Renal cortical epithelial cell (primary cell): Measurements from ENCODE around the gene GRK2. TPM values are rescaled to one million over a fixed set of nuclear protein-coding genes. Genes with fewer than 3 reads are reported as not detected.

Experiments used
- DNase-seq: peaks from one replicate; pipeline ENCODE4 v3.0.0-alpha.2; 2011; ENCODE audit warnings: low read depth
- total RNA-seq: library from RNA; depleted of rRNA; stranded (reverse); fragments of >200 nt; gene quantifications from 2 replicates; pipeline ENCODE4 v1.2.3, GENCODE V29; 2014

Gene GRK2
- total RNA-seq, 1 donor from 2014 or later = 71.8 TPM

GRCh38 chr11:67282155-67282875 lies 16.0 kb downstream of the GRK2 start:
- no peak for DNase-seq

DNA sequence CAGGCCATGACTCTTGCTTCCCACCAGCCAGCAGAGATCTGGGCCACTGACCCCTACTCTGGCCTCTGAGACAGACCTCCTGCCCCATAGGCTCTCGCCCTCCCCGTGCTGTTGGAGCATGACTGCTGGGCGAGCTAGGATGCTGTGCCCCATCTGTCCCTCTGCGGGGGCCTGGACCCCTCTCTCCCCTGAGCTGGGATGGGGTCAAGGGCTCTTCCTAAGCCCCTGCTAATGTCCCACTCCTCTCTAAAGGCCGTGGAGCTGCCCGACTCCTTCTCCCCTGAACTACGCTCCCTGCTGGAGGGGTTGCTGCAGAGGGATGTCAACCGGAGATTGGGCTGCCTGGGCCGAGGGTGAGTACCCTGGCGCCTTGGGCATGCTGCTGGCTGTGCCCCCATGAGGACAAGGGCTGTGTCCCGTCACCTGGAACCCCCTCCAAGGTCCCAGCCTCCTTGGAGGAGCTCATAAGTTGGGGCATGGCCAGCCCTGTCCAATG lies 16.7 kb downstream of the GRK2 start:
- no peak for DNase-seq

DNA sequence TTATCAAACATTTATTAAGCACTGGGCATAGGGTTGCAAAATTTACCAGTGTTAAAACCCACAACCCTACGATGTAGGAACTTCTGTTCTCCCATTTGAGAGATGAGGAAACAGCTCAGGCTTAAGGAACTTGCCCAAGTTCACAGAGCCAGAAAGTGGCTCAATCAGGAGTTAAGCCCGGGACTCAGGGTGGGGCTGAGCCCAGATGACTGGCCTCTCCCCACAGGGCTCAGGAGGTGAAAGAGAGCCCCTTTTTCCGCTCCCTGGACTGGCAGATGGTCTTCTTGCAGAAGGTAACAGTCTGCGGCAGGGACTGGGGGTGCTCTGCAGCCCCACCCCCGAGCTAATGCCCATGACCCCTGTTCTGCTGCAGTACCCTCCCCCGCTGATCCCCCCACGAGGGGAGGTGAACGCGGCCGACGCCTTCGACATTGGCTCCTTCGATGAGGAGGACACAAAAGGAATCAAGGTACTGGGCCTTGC lies 17.2 kb downstream of the GRK2 start:
- no peak for DNase-seq

GRCh38 chr11:67284811-67285540 lies 18.7 kb downstream of the GRK2 start:
- no peak for DNase-seq

- DNase-seq = no peak
Observed at GRCh38 chr11:67285541-67286498, 19.5 kb downstream of the GRK2 start.

DNA sequence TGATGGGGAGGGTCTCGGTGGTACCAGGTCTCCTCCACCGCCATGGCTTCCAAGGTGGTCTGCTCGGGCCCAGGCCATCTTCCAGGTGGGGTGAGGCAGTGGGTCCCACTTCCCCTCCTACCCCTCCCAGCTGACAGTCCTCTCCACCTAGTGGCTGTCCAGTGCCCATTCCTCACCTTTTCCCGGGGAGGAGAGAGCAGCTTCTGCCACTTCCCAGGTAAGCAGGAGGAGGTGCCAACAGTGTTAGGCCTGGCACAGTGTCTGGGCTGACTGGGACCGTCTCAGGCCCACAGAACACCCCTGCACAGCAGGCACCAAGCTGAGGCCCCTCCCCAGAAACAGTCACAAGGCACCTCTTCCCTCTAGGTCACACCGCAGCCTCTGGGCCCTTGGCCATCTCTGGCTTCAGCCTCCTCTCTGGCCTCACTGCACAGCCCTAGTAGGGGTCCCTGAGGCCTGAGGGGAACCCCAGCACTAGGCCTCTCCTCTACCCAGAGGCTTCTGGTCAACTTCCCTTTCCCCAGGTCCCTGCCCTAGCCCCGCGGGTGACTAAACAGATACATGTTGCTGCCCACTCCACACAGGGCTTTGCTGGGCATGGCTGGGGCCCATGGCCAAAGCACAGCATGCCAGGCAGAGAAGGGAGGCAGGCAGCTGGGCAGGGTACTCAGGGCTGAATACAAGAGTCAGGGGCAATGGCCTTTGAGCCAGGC lies 20.5 kb downstream of the GRK2 start:
- DNase-seq = no peak

DNA sequence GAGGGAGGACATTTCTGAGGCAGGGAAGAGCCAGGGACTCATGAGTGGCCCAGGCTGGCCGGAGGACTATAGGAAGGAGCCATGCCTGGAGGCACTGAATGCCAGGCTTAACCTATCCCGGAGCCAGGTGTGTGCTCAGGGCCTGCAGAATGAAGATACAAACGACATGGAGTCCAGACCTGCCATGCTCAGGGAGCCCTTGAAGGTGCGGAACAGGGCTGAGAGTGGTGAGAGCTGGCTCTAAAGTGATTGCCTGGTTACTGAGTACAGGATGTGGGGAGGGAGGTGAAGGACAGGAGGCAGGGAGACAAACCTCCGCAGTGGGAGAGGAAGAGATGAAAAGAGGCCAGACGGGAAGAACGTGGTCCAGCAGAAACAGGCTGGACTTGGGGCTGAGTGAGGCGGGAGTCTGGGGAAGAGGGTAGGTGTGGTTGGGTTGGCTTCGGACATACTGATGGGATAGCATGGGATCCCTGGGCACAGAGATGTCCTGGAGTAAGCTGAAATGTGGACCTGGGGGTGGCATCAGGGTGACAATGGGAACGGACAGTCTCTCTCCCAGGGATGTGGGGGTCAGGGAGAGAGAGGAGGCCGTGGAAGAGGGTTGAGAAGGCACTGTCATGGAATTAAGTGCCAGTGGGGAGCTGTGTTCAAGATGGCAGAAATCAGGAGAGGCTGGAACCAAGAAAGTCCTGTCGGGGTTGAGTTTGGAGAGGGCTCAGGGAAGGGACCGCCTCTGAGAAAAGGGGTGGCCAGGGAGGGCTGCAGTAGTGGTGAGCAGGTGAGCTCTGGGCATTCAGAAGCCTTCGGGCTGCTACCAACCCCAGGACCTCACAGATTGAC lies 21.3 kb downstream of the GRK2 start:
- no peak for DNase-seq

DNA sequence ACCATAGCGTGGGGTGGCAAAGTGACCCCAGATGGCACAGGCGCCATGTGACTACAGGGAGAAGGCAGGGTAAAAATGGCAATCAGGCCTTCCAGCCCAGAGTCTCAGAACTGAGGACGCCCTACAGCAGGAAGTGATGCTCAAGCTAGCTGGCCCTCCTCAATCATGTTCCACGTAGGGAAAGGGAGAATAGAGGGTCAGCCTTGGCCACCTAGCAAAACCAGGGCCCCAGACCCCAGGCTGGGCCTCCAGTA lies 21.9 kb downstream of the GRK2 start:
- no peak for DNase-seq

- DNase-seq = peak; percentile 68
Observed at GRCh38 chr11:67288452-67289225, 22.4 kb downstream of the GRK2 start.

- no peak for DNase-seq
Observed at GRCh38 chr11:67289226-67289650, 23.0 kb downstream of the GRK2 start, which contains the start of gene ANKRD13D. Gene ANKRD13D (plus strand): TSS chr11:67289303. CDS start chr11:67289461, 158 bp downstream.

DNA sequence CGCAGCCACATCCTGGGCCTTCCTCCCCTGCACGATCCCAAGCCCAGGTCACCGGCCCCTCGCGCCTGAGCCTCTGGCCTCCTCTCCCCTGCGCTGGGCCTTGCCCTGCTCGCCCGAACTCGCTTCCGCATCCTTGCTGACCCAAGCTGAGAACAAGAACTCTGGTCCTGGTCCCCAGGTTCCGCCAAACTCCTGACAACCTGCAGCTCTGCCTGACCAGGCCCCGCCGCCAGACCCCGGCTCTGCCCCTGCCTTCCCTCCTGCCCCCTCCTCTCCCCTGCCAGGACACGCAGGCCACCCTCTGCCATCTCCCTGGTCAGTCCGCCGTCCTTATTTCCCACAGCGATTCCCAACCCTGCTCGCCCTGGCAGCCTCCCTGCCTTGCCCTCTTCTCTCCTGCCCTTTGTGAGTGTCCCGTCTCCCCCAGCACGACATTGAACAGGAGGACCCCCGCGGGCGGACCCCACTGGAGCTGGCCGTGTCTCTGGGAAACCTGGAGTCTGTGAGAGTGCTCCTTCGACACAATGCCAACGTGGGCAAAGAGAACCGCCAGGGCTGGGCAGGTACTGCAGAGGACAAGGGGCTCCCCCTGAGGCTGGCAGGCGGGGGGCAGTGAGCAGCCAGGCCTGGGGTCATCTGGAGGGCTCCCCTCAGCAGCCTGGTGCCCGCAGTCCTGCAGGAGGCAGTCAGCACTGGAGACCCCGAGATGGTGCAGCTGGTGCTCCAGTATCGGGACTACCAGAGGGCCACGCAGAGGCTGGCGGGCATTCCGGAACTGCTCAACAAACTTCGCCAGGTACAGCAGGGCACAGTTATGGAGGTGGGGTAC lies 23.6 kb downstream of the GRK2 start:
- no peak for DNase-seq

GRCh38 chr11:67290801-67291200 lies 24.5 kb downstream of the GRK2 start:
- no peak for DNase-seq

GRCh38 chr11:67291481-67292381 lies 25.5 kb downstream of the GRK2 start:
- DNase-seq = no peak

- DNase-seq = no peak
Observed at GRCh38 chr11:67292671-67293070, 26.4 kb downstream of the GRK2 start.

- peak; percentile 56 for DNase-seq
Observed at GRCh38 chr11:67293090-67293489, 26.8 kb downstream of the GRK2 start.

DNA sequence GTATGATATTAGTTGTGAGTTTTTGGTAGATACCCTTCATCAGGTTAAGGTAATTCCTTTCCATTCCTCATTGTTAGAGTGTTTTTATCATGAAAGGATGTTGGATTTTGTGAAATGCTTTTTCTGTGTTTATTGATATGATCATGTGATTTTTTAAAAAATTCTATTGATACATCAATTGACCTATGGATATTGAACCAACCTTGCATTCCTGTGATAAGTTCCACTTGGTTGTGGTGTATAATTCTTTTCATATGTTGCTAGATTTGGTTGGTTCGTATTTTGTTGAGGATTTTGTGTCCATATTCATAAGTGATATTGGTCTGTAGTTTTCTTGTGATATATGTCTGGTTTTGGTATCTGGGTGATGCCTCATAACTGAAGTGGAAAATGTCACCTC lies 29.6 kb downstream of the GRK2 start:
- DNase-seq = no peak

GRCh38 chr11:67298786-67299185 lies 32.5 kb downstream of the GRK2 start:
- DNase-seq = no peak
